ENCODE measurements around the gene SALL2. TPM values are rescaled to one million over a fixed set of nuclear protein-coding genes. Genes with fewer than 3 reads are reported as not detected.

Gene SALL2
- total RNA-seq: 2.9 and 3.3 TPM in 2 replicates

- peaks cover 14% of the 10 kb centered on the region for H3K27me3 ChIP-seq (ENCODE audit: insufficient read depth, low read length)
- H3K9me3 ChIP-seq (ENCODE audit: low read depth, low read length): no peaks in the 10 kb centered on the region
- H4K20me1 ChIP-seq (ENCODE audit: insufficient read depth, low read length): no peaks in the 10 kb centered on the region
- H3K4me1 ChIP-seq (ENCODE audit: insufficient read depth, low read length): peaks cover 11% of the 10 kb centered on the region
- no peak for TF ChIP-seq CTCF (IDR thresholded peaks at IDR 0.05; ENCODE audit: extremely low read depth, low read depth, low read length)
- H3K79me2 ChIP-seq (ENCODE audit: insufficient read depth, low read length): no peaks in the 10 kb centered on the region
- no peaks in the 10 kb centered on the region for H3K36me3 ChIP-seq (ENCODE audit: insufficient read depth, low read length)
- DNase-seq (ENCODE audit: insufficient read length, low spot score, missing footprints): peak; percentile 87
- peak within 1 kb of the TSS; percentile 76 for H3K4me3 ChIP-seq (ENCODE audit: insufficient read depth, low read length)
- H3K4me2 ChIP-seq (ENCODE audit: insufficient read depth, low read length): peak within 1 kb of the TSS; percentile 79
- no peak within 1 kb of the TSS for H3K27ac ChIP-seq (ENCODE audit: low read depth, low read length)
- peak within 1 kb of the TSS; percentile 72 for H2AFZ ChIP-seq (ENCODE audit: low read length)
These were observed at the start of gene SALL2 for GRCh38 chr14:21525962-21526671. Gene SALL2 (minus strand): TSS chr14:21526346. CDS start chr14:21526127, 219 bp downstream.

GRCh38 chr14:21575661-21576060 lies 49.5 kb upstream of the SALL2 start:
- no peak overlapping the region for H3K4me2 ChIP-seq (ENCODE audit: insufficient read depth, low read length)

GRCh38 chr14:21572604-21573003 lies 46.5 kb upstream of the SALL2 start:
- H2AFZ ChIP-seq (ENCODE audit: low read length): no peak overlapping the region
- H3K4me2 ChIP-seq (ENCODE audit: insufficient read depth, low read length): no peak overlapping the region
- DNase-seq (ENCODE audit: insufficient read length, low spot score, missing footprints): no peak
- H3K4me1 ChIP-seq (ENCODE audit: insufficient read depth, low read length): no peaks in the 10 kb centered on the region
- no peaks in the 10 kb centered on the region for H3K36me3 ChIP-seq (ENCODE audit: insufficient read depth, low read length)
- H3K79me2 ChIP-seq (ENCODE audit: insufficient read depth, low read length): no peaks in the 10 kb centered on the region
- TF ChIP-seq CTCF (IDR thresholded peaks at IDR 0.05; ENCODE audit: extremely low read depth, low read depth, low read length): no peak
- H4K20me1 ChIP-seq (ENCODE audit: insufficient read depth, low read length): no peaks in the 10 kb centered on the region
- no peak overlapping the region for H3K4me3 ChIP-seq (ENCODE audit: insufficient read depth, low read length)
- H3K27me3 ChIP-seq (ENCODE audit: insufficient read depth, low read length): no peaks in the 10 kb centered on the region
- no peaks in the 10 kb centered on the region for H3K9me3 ChIP-seq (ENCODE audit: low read depth, low read length)
- H3K27ac ChIP-seq (ENCODE audit: low read depth, low read length): no peak overlapping the region

More at GRCh38 chr14:21575661-21576060, 49.5 kb upstream of the SALL2 start:
- H3K36me3 ChIP-seq (ENCODE audit: insufficient read depth, low read length): no peaks in the 10 kb centered on the region
- DNase-seq (ENCODE audit: insufficient read length, low spot score, missing footprints): no peak
- no peaks in the 10 kb centered on the region for H3K79me2 ChIP-seq (ENCODE audit: insufficient read depth, low read length)
- no peaks in the 10 kb centered on the region for H4K20me1 ChIP-seq (ENCODE audit: insufficient read depth, low read length)
- H2AFZ ChIP-seq (ENCODE audit: low read length): no peak overlapping the region
- TF ChIP-seq CTCF (IDR thresholded peaks at IDR 0.05; ENCODE audit: extremely low read depth, low read depth, low read length): no peak
- H3K27ac ChIP-seq (ENCODE audit: low read depth, low read length): no peak overlapping the region
- no peaks in the 10 kb centered on the region for H3K9me3 ChIP-seq (ENCODE audit: low read depth, low read length)
- H3K27me3 ChIP-seq (ENCODE audit: insufficient read depth, low read length): no peaks in the 10 kb centered on the region
- H3K4me3 ChIP-seq (ENCODE audit: insufficient read depth, low read length): no peak overlapping the region
- H3K4me1 ChIP-seq (ENCODE audit: insufficient read depth, low read length): no peaks in the 10 kb centered on the region

GRCh38 chr14:21558703-21559170 lies 32.6 kb upstream of the SALL2 start:
- DNase-seq (ENCODE audit: insufficient read length, low spot score, missing footprints): no peak
- Histone ChIP-seq H3K4me1 (ENCODE audit: insufficient read depth, low read length) (peaks cover 9% of the 10 kb centered on the region), H2AFZ (ENCODE audit: low read length) (no peak overlapping the region), H3K27ac (ENCODE audit: low read depth, low read length) (no peak overlapping the region), H3K9me3 (ENCODE audit: low read depth, low read length) (no peaks in the 10 kb centered on the region), H4K20me1 (ENCODE audit: insufficient read depth, low read length) (no peaks in the 10 kb centered on the region), H3K36me3 (ENCODE audit: insufficient read depth, low read length) (no peaks in the 10 kb centered on the region), H3K79me2 (ENCODE audit: insufficient read depth, low read length) (no peaks in the 10 kb centered on the region), H3K27me3 (ENCODE audit: insufficient read depth, low read length) (no peaks in the 10 kb centered on the region), H3K4me3 (ENCODE audit: insufficient read depth, low read length) (no peak overlapping the region), H3K4me2 (ENCODE audit: insufficient read depth, low read length) (no peak overlapping the region)
- TF ChIP-seq CTCF (IDR thresholded peaks at IDR 0.05; ENCODE audit: extremely low read depth, low read depth, low read length): no peak

Measured in osteoblast (primary cell).